Endometrial microvascular endothelial cells (primary cell): ENCODE data around the gene FZD1. TPM values are rescaled to one million over a fixed set of nuclear protein-coding genes. Genes with fewer than 3 reads are reported as not detected.
"Not testable (repeated sequence)": the region's sequence is repeated elsewhere in the genome, so short reads cannot be mapped to it uniquely, and the experiment has no call there.

ENCODE experiments used
- in situ Hi-C: cut with HindIII; loops from 2 replicates; pipeline ENCODE4 v1.10.0; 2017; ENCODE audit warnings: low sequenced_read_pairs, low pct_unique_long_range_greater_than_20kb; ENCODE audit errors: inconsistent ontology term
- total RNA-seq: library from RNA; depleted of rRNA; stranded (reverse); fragments of >200 nt; gene quantifications from one replicate; pipeline ENCODE4 v1.2.3, GENCODE V29; 2015; ENCODE audit errors: inconsistent ontology term

The FZD1 gene
- total RNA-seq, 1 donor from 2014 or later, result 2.5 TPM

- in situ Hi-C loops, result no loop called here
Observed at GRCh38 chr7:91293136-91293535, 28.9 kb downstream of the FZD1 start.

GRCh38 chr7:91293840-91294239, 29.6 kb downstream of the FZD1 start:
- in situ Hi-C loops, result no loop called here

- in situ Hi-C loops, result no loop called here
Observed at GRCh38 chr7:91294639-91295220, 30.5 kb downstream of the FZD1 start.

GRCh38 chr7:91295576-91295975, 31.3 kb downstream of the FZD1 start:
- in situ Hi-C loops, result no loop called here

GRCh38 chr7:91297939-91298338, 33.7 kb downstream of the FZD1 start:
- in situ Hi-C loops, result no loop called here

GRCh38 chr7:91299952-91300775, 35.9 kb downstream of the FZD1 start:
- in situ Hi-C loops, result no loop called here

- in situ Hi-C loops, result no loop called here
Observed at GRCh38 chr7:91302794-91303193, 38.6 kb downstream of the FZD1 start.

GRCh38 chr7:91306266-91306665, 42.0 kb downstream of the FZD1 start:
- in situ Hi-C loops, result no loop called here

- in situ Hi-C loops, result no loop called here
Observed at GRCh38 chr7:91307467-91307866, 43.2 kb downstream of the FZD1 start.

GRCh38 chr7:91308191-91308590, 44.0 kb downstream of the FZD1 start:
- in situ Hi-C loops, result not testable (repeated sequence)

GRCh38 chr7:91310830-91311460, 46.7 kb downstream of the FZD1 start:
- in situ Hi-C loops, result no loop called here

- in situ Hi-C loops, result no loop called here
Observed at GRCh38 chr7:91311839-91312238, 47.6 kb downstream of the FZD1 start.

GRCh38 chr7:91313113-91313512, 48.9 kb downstream of the FZD1 start:
- in situ Hi-C loops, result no loop called here

GRCh38 chr7:91314591-91315323, 50.5 kb downstream of the FZD1 start:
- in situ Hi-C loops, result no loop called here

GRCh38 chr7:91316426-91316825, 52.2 kb downstream of the FZD1 start:
- in situ Hi-C loops, result no loop called here

- in situ Hi-C loops, result no loop called here
Observed at GRCh38 chr7:91319351-91319750, 55.1 kb downstream of the FZD1 start.

GRCh38 chr7:91320366-91321078, 56.3 kb downstream of the FZD1 start:
- in situ Hi-C loops, result no loop called here
